NCI-H1417 (cell line): ENCODE data around the gene ERMP1.
"Not testable (repeated sequence)": the region's sequence is repeated elsewhere in the genome, so short reads cannot be mapped to it uniquely, and the experiment has no call there.

Experiments used
- DNase-seq, 3 experiments: peaks; one replicate each; lab custom pipeline; 2025; lab: John Stamatoyannopoulos, UW

The ERMP1 gene

DNA sequence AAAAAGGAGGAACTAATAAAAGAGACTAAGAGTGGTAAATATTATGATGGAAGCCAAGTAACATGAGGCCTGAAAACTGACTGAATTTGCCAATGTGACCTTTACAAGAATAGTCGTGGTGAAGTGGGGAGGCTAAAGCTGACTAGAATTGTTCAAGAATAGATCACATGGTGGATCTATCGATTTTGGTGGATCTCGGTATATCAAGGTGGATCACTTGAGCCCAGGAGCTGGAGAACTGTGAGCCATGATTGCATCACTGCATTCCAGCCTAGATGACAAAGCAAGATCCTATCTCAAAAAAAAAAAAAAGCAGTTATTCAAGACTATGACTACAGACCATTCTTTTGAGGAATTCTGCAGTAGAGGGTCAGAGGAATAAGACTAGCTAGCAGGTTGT lies 15.1 kb downstream of the ERMP1 start:
- no peak for DNase-seq

DNA sequence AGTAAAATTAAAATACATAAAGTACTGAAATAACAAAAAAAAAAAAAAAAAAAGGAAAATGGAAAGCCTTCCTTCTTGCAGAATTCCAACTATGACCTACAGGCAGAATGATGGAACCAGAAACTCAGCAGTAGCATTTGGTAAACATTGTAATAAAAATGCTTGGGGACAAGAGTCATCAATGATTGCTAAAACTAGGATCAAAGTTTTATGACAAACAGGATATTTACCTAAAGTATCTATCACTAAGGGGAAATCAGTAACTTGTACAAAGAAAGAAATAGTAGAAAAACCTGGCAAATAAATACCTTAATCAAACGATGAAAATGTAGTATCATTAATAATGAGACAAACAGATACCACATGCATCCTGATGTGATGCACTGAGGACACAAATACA lies 17.5 kb downstream of the ERMP1 start:
- no peak for DNase-seq

DNA sequence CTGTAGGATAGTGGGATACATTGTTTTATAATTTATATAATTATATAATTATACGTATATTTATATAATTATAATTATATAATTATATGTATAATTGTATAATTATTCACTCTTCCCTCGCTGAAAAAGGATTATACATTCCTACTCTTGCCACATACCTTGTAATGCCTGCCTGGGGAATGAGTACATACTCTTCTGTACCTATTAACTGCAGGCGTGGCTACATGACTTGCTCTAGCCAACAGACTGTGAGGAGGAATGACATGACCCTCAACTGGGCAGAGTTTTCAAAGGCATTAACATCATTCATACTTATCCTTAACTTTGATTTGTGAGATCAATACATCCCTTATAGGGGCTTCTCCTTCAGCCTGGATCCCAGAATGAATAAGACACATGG lies 19.1 kb downstream of the ERMP1 start:
- no peak for DNase-seq

DNA sequence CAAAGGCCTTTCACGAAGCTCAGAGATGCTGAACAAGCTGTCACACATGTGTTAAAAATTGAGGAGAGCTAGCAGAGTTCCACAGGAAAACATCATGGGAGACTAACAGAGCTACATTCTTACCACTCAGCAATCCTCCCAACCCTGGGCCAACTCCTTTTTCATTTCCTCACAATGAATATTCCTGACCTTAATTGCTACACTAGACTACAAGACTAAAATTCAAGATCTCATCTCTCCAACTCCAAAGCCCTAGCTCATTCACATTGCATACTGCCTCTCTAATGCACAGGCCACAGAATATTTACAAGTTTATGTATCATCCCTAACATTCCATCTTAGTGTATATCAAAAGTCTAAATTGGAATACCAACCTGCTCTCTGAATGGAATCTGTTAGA lies 21.2 kb downstream of the ERMP1 start:
- no peak for DNase-seq

DNA sequence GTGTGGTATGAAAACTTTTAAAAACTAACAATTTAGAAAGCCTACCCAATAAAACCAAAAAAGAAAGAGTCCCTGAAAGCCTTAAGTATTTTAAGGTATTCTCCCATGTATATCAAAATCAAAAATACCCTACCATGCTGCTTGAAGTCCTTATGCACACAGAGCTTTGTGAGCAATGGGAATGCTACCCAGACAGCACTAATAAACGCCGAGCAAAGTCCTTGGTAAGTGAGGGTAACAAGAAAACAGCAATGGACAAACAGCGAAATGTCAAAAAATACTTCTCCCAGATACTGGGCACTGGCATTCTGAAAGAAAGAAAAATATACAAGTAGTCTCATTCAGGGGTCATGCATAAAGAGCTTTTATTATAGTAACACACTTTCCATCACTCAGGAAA lies 27.4 kb downstream of the ERMP1 start:
- DNase-seq, result no peak

GRCh38 chr9:5801739-5802113 lies 31.2 kb downstream of the ERMP1 start:
- no peak for DNase-seq

DNA sequence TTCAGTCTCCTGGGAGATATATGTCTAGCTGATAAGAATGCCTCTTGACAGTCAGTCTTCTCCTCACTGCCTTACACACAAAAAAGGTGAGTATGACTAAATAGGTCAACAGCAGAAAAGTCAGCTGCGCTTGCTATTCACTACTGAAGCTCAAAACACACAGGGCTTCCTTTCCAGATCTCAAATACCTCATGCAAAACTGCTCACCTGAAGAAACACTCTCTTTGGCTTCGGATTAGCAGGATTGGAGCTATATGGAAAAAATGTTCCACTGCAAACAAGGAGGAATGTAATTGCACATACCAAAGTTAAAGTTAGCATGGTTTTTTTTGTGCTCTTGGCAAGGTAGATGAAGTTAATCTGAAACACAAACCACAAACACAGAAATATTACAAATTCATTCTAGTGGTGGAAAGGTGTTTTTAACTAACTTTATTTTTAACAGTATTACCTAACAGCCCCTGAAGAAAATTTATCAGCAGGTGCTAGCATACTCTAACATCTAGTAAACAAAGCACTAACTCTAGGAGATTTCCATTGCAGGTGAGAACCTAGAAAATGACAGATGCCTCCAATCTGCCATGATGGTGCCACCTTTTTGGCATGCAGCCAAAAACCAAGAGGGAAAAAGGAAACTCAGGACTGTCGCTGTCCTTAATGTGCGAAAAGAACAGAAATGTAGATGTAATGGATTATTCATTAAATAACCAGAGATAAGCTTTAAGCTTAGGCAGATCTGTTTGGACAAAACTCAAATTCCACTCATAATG lies 31.8 kb downstream of the ERMP1 start:
- DNase-seq, result peak in 2 of 3 experiments; percentile 51

DNA sequence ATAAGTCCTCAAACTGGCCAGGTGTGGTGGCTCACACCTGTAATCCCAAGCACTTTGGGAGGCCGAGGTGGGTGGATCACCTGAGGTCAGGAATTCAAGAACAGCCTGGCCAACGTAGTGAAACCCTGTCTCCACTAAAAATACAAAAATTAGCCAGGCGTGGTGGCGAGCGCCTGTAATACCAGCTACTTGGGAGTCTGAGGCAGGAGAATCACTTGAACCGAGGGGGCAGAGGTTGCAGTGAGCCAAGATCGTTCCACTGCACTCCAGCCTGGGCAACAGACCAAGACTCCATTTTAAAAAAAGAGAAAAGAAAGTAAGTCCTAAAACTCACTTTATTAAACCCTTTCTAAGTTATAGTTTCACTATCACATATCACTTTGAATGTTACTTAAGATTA lies 32.5 kb downstream of the ERMP1 start:
- not testable (repeated sequence) for DNase-seq

GRCh38 chr9:5799314-5799713 lies 33.6 kb downstream of the ERMP1 start:
- peak in 1 of 3 experiments; percentile 22 for DNase-seq

- no peak for DNase-seq
These were observed 34.3 kb downstream of the ERMP1 start for GRCh38 chr9:5798581-5798980.

DNA sequence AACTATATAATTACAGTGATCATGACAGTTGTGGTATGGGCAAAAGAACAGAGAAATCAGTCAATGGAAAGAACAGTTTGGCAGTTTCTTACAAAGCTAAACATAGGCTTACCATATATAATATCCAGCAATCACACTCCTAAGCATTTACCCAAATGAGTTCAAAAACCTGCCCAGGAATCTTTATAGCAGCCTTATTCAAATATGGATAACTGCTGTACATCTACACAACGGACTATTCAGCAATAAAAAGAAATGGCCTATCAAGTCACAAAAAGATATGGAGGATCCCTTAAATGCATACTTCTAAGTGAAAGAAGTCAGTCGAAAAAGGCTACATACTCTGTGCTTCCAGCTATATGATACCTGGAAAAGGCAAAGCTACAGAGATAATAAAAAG lies 36.6 kb downstream of the ERMP1 start:
- no peak for DNase-seq

- no peak for DNase-seq
These were observed 39.1 kb downstream of the ERMP1 start for GRCh38 chr9:5793812-5794211.

- no peak for DNase-seq
These were observed 41.0 kb downstream of the ERMP1 start for GRCh38 chr9:5791870-5792269.

DNA sequence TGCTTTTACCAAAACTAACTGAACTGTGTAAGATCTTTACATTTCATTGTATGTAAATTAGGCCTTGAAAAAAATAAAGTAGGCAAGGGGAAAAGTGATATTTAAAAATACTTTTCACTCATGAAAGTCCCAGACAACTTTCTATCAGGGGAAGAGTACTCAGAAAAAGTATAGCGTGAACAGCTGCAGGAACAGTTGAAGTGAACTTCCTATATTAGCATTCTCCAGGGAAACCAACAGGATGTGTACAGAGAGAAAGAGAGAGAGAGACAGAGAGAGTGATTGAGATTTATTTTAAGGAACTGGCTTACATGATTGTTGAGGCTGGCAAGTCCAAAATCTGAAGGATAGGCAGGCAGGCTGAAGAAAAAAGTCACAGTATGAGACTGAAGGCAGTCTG lies 42.0 kb downstream of the ERMP1 start:
- no peak for DNase-seq

- DNase-seq, result no peak
These were observed 43.4 kb downstream of the ERMP1 start for GRCh38 chr9:5789489-5789888.

DNA sequence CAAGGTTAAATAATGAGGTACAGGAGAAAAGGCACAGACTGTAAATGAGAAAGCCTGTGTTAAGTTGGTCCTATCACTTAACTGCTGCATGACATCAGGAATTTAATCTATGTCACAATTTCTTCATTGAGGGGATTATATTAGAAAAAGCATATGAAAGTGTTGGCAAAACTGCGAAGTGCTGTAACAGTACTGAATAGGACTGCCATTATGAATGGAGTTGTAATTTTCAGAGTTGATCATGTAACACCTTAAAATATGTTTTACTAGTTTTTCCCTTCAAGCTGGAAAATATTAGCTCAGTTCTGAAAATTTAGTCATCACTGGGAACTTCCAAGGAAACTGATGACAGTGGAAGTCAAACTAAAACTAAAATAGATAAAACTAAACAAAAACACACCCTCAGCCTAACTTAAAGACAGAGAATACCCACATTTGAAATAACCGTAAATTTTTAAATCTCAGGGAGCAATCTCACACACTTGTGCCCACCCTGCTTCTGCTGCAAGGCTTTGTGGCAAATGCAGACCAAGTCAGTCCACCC lies 45.1 kb downstream of the ERMP1 start:
- no peak for DNase-seq

- DNase-seq, result no peak
These were observed 45.7 kb downstream of the ERMP1 start for GRCh38 chr9:5787220-5787619.

DNA sequence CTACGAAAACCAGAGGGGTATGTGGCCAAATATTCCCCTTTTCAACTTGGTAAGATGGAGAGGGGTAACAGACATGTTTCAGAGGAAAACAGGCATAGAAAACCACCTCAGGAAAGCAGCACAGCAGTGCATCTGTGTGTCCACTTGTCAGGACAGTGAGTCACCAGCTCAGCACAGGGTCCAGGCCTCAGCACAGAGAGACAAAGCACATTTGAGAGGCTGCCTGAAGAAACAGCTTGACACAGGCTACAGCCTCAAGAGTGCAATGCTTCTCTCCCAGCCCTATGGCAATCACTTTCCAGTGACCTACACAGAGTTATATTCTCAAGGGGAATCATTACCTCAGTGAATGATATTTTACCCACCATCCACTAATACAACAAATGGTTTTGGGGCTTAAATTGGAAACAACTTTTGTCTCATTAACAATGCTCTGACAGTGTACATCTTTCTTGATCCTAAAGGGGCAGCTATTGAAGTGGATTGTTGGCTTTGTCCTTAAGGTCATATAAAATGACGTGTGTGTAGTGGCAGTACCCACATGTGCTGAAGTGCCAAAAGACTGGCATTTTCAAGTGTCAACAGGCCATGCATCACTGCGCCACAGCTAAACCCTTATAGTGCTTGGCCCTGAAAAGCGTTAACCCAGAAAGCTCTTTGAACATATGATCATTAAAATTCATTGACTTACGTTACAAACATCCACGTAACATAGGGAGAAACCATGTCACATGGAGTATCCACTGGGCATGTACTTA lies 46.4 kb downstream of the ERMP1 start:
- no peak for DNase-seq

GRCh38 chr9:5784526-5785315 lies 48.2 kb downstream of the ERMP1 start:
- DNase-seq, result no peak

- DNase-seq, result no peak
These were observed 48.9 kb downstream of the ERMP1 start for GRCh38 chr9:5783982-5784381.

DNA sequence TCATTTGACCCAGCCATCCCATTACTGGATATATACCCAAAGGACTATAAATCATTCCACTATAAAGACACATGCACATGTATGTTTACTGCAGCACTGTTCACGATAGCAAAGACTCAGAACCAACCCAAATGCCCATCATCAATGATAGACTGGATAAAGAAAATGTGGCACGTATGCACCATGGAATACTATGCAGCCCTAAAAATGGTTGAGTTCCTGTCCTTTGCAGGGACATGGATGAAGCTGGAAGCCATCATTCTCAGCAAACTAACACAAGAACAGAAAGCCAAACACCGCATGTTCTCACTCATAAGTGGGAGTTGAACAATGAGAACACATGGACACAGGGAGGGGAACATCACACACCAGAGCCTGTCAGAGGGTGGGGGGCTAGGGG lies 49.5 kb downstream of the ERMP1 start:
- DNase-seq, result not testable (repeated sequence)

GRCh38 chr9:5779705-5780218 lies 53.2 kb downstream of the ERMP1 start:
- DNase-seq, result not testable (repeated sequence)
